NCI-H526 (cell line): Measurements from ENCODE around the gene ETV3.

ENCODE experiments used
- DNase-seq, 2 experiments: peaks; one replicate each; lab custom pipeline; 2025; lab: John Stamatoyannopoulos, UW

Gene ETV3

DNA sequence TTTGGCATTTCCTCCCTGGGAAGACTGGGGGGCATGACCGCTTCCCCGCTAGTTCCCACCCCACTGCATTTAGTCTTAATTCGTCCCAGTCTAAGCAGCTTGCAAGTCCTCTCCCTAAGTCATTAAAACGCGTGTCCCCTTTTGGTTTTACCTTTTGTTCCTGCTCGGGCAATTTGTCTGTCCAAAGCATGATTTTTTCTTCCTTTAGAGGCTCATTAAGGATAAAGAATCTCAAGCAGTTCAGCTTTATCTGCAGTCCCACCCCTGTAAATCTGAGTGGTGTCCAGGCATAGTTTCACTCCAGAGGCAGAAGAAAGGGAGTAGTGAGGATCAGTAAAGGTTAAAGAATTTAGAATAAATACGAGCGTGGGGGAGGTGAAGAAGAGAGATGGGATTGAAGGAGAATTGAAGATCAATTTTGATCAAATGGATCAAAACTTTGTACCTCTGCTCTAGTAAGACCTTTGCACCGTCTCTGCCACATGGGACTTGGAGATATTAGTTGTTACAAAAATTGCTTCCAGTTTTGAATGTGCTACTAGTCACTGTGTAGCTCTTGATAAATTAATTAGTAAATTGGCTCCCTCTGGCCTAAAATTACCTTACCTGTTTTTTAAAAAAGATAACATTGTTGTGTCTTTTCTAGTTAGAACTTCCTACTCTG, 989 bp upstream of the ETV3 start:
- DNase-seq: no peak

DNA sequence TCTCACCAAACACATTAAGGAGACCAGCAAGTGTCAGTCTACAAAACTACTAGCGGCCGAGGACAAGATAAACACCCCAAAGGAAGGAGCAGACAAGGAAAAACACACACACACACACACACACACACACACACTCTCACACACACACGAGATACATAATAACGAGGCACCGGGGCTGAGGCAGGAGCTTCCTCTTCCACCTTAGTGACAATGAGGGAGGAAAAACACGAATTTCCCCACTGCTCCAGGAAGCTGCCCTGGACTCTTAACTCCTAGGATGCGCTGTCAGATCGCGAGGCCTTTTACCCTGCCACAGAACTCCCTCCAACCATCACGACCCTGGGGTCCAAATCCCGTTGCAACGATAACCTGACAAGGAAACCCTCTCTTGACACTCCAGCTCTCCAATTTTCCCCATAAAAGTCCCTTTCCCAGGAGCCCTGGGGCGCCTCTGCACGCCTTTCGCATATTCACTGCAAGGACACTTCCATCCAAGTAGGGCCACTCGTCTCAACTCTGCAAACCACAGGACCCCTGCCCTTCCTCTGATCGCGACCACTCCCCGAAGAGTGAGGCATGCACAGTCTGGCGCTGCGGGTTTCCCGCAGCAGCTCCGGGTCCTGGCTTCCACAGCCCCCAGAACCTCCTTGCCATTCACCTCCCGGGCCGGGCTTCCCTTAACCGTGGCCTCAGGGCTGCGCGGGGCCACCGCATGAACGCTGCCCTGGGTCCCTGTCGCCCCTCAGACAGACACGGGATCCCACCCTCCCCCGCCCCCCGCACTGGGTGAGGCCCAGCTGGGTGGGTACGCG, 581 bp downstream of the ETV3 start:
- DNase-seq: peak in 1 of 2 experiments; percentile 53

DNA sequence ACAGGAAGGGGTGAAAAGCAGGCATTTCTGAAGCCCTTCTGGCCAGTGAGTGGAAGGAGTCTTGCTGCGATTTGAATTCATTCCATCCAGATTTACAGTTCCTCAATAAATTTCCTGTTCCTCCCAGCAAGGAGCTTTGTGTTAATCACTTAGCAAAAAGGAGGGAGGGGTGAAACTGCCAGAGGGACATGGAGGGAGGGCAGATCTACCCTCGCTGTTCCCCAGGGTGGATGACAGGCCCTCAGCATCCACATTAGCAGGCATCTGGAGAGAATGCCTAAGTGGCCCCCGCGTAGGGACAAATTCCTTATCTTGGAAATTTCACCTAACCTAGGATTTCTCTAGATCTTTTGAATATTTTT, 1.2 kb downstream of the ETV3 start:
- peak in 1 of 2 experiments; percentile 48 for DNase-seq

DNA sequence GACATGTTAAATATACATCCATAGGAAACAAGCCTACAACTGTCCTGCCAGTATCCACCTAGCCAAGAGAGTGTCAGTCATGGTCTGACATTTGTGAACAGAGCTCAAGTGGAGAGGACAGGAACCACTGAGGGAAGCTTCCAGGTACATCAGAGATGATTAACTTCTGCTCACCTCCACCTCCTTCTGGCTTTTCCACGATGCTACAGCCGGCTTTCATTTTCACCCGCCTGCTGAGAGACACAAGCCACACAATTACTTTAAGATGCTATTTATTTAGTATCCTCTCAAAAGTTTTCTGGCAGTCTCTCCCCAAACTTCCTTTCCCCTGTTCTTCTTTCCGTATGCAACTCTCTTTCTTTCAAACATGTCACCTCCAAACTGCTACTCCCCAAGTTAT, 2.1 kb downstream of the ETV3 start:
- DNase-seq: no peak

DNA sequence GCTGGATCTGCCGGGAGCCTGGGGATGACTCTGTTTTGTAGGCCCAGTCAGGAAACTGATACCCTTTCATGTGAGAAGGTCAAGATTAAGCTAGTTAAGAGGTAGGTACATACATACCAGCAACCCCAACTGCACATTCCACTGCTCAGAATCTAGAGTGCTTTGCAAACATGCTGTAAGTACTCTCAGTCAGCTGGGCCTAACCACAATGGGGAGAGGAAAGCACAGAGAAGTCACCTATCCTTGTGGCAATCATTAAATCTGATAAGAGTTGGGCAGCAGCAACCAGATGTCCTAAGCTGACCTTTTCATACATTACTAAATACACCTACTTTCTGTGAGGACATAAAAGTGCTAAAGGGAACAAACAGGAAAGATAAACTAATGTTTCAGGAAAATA, 2.5 kb downstream of the ETV3 start:
- no peak for DNase-seq

DNA sequence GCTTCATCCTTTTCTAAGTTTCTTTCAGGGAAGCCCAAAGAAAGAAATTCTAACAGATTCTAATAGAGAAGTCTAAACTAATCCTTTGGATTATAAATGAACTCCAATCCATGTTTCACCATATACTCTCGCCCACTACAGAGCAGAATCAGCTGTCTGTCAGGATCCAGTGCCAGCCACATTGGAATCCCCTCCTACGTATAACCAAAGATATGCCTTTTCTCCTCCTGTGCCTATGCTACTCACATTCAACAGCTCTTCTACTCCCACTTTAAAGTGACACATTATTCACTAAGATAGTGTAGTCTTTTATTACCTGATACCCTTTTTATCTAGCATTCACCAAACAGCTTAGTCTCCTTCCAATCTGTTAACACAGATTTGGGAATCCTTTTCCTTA, 3.1 kb downstream of the ETV3 start:
- no peak for DNase-seq

DNA sequence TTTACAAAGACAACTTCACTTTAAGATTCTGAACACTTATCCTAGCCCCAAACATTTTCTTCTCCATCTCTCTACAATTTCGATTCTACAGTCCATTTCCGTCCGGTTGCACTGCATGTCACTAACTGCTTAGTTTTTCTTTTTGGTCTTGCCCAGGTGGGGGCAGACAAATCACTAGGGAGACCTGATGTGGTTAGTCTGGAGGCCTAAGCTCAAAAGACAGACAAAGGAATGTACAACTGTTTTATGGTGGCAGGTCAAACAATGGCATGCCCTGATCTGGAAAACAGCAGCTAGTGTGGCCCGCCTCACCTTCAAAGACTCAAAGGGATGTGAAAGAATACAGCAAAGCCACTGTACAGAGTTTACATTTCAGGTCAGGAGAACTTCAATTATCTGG, 3.8 kb downstream of the ETV3 start:
- no peak for DNase-seq

DNA sequence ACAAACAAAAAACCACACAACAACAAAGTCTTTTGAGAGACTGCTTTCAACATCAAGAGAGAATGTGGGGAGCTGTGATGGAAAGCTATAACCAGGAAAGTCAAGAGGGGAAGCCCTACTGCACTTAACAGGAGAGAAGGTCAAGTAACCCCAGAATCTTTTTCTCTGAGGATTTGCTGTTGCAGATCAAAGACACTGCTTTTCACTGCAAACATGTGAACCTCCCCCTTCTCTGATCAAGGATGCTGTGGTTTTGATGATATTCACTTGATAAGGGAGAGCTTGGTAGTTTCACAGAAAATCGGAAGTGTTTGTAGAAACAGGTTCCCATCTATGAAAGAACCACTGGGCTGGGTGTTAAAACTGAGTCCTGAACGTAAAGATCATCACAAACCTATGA, 4.8 kb downstream of the ETV3 start:
- DNase-seq: no peak

DNA sequence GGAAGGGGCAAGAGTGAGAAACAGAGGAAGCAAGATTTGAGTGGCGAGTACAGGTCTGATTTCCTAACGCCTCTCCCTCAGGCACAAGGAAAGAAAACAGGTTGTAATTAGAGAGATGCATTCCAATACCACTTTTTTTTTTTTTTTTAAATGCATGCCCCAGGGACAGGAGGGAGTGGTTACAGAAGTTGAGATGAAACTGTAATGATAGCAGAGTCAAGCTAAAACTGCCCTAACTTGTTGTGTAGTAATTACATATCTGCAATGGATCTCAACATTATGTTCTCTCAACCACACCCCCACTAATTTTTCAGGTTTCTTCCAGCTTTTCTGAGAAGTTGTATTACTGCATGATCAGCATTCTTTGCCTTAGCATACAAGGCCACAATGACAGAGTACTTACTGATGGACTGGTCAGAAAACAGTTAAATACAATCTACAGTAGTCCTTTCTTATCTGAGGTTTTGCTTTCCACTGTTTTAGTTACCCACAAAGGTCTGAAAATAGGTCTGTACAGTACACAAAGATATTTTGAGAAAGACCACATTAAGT, 5.5 kb downstream of the ETV3 start:
- no peak for DNase-seq

DNA sequence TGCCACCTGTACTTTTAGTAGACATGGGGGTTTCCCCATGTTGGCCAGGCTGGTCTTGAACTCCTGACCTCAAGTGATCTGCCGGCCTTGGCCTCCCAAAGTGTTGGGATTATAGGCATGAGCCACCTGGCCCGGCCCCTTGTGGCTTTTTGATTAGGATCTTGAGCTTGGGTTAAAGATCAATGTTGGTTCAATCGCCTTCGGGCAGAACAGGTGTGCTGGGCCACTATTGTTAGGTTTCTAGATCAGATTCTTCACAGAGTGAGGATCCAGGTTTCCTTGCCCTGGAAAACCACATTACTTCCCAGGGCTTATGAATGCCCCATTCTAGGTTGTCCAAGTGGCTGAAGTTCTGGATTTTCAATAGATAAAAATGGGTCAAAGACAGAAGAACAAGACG, 6.1 kb downstream of the ETV3 start:
- no peak for DNase-seq

DNA sequence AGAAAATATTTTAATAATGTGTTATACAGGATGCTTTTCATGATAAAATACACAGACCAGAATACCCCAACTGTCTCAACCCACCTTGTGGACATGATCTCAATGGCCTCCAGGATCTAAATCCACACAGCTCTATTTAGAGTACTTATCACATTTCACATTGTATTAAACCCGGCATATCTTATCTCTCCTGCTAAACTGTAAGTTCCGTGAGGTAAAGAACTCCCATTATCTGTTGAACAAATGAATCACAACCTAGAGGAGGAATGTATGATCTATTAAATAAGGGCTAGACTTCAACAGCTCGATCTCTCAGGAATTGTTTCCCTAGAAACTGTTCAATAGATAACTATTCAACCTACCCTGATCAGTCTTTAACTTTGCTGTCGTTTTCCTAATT, 6.9 kb downstream of the ETV3 start:
- DNase-seq: peak in 1 of 2 experiments; percentile 31

DNA sequence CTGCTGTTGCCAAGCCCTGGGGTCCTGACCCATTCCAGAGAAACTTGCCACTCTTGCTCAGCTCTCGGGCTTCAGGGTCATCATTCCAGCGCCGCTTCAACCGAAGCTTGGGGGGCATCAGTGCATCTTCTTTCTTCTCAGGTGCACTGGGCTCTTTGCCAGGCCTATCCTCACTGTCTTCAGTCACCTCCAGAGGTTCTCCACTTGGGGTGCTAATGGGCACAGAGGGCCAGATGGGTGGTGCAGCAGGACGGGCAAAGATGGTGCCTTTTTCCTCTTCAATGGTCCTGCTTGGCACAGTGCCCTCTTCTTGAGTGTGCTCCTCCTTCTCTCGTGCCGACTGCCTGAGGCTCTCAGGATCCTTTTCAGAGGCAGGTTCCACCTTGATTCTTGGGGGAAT, 13.3 kb downstream of the ETV3 start:
- DNase-seq: no peak

DNA sequence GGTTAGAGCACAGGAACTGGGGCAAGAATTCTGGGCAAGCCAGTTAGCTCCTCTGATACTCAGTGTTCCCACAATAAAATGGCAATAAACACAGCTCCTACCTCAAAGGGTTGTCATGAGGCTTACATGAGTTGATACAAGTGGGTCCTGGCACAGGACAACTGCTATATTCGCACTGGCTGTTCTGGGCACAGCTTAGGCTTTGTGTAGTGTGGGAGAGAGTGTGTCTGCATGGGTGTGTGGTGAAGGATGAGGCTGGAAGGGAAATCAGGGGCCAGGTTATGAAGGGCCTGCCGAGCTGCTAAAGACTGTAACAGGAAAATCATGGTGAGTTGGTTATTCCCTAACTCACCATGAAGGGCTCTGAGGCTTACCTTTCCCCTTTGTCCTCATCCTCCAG, 18.7 kb downstream of the ETV3 start:
- DNase-seq: no peak

DNA sequence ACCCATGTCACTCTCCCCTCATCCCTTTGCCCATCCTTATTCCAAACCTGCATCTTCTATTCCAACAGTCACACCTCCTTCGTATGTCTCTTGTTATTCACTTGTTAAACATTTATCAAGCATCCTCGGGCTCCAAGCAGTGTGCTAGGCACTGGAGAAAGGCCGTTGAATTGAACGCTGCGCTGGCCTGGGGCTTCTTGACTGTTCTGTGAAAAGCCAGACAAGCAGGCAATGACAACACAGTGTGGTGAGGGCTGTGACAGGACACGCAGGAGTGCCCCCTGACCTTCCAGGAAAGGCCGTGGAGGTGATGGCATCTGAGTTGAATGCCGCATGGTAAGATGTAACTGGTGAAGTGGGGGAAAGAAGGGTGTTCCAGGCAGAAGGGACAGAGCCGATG, 19.2 kb downstream of the ETV3 start:
- no peak for DNase-seq

DNA sequence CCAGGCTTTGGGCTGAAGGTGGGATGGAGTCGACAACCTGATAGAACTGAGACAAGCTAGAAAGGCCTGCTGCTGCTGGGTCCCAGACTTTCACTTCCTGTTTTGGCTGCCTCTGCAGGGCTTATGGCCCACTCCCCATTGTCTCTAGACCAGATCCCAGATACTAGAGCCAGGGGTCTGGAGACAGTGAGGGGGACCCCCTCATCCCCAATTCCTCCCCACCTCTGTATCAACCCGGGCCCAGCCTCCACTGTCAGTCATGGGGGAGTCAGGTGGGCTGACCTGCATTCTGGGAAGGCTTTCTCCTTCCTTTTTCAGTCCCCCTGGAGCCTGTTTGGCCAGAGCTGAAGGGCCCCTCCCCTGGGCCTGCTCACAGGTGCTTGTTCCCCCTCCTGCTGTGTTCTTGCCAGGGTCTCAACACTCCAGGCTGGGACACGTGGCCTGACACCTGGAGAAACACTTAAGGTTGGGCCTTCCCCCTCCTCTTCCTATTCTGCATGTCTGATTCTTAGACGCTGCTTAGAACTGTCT, 20.6 kb downstream of the ETV3 start:
- DNase-seq: no peak

DNA sequence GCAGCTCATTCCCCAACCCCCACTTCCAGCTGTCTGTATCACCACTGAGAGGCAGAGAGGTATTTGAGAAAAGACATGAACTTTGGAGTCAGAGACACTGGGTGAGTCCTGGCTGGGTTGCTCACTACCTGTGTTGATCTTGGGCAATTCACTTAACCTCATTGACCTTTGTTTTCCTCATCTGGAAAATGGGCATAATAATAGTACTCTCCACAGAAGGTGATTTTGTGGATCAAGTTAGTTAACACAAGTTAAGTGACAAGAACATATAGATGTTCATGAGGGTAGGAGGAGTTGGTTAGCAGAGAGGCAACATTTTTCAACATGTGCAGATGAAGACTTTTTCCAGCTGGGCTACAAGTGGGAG, 21.5 kb downstream of the ETV3 start:
- no peak for DNase-seq

DNA sequence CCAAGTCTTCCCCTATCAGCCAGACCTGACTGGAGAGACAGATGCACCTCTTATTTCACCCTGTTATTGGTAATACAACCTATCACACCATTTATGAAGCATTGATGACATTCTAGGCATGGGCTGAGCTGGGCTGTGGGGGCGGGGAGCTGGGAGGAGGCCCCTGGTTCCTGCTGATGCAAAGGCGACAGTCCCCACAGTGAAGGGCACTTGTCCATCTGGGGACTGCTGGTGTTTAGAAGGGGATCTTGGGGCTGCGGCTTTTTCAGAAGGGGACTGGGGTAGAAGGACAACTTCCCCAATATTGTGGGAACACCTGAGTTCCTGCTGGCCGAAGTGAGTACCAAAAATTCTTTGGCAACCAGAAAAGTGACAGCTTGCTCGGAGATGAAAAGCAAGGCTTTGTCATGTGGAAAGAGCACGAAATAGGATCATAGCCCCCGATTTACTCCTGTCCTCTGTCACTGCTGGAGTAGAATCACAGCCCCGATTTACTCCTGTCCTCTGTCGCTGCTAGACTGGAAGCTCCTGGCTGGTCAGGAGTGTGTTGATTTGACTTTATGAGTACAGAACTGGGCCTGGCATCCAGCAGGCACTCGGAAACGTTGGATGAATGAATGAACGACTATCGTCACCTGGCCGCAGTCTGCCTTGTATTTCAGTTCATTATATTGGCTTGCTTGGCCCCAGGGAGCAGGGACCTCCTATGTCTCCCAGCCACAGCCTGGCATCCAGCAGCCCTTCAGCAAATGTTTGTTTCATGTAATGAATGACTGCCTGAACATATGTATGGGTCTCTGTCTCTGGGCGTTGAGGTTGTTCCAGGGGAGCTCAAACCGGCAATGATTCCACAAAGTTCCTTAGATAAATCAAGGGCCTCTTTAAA, 22.1 kb downstream of the ETV3 start:
- no peak for DNase-seq

DNA sequence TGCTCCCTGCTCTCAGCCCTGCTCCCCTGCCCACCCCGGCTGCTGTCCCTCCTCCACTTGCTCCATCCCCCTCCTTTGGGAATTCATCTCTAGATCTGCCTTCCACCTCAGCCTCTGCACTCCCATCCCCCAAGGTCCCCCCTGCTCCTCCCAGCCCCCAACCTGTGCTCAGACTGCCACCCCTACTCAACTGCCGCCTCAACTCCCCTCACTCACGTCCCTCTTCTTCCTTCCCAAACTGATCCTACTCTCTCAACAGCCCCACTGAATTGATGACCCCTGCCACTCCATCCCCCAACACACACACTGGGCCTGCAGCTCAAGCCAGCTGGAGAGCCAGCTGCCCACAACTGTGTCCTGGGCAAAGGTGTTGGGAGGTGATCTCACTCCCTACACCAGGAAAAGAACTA, 22.8 kb downstream of the ETV3 start:
- no peak for DNase-seq

DNA sequence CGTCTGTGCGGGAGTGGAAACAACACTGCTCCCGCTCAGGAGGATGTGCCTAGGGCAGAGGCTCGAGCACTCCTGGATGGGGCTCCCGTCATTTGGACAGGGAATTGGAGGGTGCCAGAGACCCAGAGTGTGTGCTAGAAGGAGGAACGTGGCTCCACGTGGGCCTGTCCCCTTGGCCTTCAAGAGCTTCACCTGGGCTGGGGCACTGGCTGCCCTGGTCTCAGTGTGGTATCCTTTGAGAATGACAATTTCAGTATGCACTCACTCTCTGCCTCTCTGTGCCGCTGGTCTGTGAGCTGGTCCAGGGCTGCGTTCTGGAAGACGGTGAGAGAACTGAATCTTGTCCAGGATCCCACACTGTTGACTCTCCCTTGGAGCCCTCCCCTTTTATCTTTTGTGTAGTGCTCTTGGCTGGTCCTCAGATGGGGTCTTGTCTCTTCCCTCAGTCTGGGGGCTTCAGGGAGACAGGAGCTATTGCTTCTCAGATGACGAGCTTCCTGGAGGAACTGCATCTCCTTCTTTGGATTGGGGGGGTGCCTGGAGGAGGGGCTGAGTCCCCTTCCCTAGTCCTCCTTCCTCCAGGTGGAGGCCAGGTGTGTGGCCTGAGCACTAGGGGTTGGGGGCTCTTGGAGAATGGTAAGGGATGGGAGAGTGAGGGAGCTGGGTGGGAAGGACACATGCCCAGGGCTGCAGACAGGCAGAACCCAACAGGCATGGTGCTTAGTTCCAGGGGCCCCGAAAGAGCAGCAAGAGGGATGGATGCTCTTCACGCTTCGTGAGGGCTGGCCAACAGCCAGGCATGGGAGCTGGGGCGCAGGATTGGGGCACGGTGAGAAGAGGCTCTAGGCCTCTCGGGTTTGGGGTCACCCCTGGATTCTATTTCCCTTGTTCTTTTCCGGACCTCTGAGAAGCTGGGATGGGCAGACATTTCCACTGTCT, 23.7 kb downstream of the ETV3 start:
- no peak for DNase-seq

DNA sequence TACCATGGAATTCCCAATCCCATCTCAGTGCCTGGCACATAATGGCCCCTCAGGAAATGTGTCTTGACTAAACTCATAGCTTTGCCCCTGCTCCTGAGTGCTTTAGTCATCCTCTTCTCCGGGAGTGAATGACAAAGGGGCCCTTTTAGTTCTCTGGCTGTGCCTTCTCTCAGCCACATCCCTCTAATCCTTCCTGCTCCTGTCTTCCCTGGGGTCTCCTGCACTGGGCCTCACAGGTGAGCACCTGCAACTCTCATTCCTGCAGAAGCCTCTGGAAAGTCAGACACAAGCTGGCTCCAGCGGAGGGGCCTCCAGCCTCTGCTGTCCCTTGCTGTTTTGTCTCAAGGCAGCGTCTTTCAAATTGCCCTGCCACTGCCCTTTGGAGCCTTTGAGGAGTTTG, 24.6 kb downstream of the ETV3 start:
- DNase-seq: no peak

DNA sequence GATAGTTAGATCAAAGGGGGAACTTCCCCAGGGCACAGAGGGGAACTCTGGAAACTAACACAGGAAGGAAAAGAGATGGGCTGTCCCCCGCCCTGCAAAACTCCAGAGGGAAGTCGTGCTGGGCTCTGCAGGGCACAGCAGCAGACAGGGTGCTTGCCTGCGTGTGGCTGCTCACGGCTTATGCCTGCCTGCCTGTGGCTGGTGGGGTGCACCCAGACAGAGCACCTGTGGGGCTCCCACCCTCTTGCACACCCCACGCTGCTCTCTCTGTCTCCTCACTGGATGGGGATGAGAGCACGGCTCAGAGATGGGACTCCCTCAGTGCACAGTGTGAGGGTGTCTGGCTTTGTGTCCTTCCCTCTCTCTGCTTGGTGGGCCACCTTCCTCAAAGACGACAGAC, 25.1 kb downstream of the ETV3 start:
- no peak for DNase-seq
